HCT116 (cell line): ENCODE data around the gene DMRTA2. TPM values are rescaled to one million over a fixed set of nuclear protein-coding genes. Genes with fewer than 3 reads are reported as not detected.

ENCODE experiments used
- ATAC-seq: fragments of 200-7000 bp; cut with Tn5 transposase; 2 replicates; pipeline ENCODE4 v1.9.1; 2020; ENCODE audit warnings: mild to moderate bottlenecking, moderate library complexity
- BruUV-seq: library from RNA; stranded (reverse); fragments of 400-500 nt; replicated peaks from 2 replicates; lab custom pipeline; 2021; lab: Mats Ljungman, UMichigan
- CTCF ChIA-PET: fragments of 300-600 bp; sonication (Branson Sonifier 250); formaldehyde crosslinking; loops from one replicate; lab custom pipeline; 2021; ENCODE audit warnings: antibody characterized with exemption; lab: Charles Lee
- POLR2A ChIA-PET: fragments of 300-600, 350-600 bp; sonication (Branson Sonifier 250); formaldehyde crosslinking; loops from one replicate; lab custom pipeline; 2021; ENCODE audit warnings: antibody characterized with exemption; lab: Charles Lee
- RAD21 ChIA-PET, 2 experiments: fragments of 300-600 bp; sonication (Branson Sonifier 250); formaldehyde crosslinking; loops; one replicate each; lab custom pipeline; 2023; ENCODE audit warnings: low total read pairs in 2 of 2; ENCODE audit not compliant: uncharacterized antibody in 2 of 2, unreplicated experiment in 2 of 2, low non-redundant PET in 1 of 2; lab: Charles Lee
- DNase-seq: peaks from one replicate; pipeline ENCODE4 v3.0.0-alpha.2; 2010; ENCODE audit warnings: low read depth, low spot score
- H2AFZ ChIP-seq: fragments of 200-600 bp; shearing (Covaris generic), sonication (generic); 2 replicates; pipeline ENCODE4 v1.6.1; 2017; ENCODE audit warnings: low read depth, mixed run types, mixed read lengths, antibody characterized with exemption, low read length; ENCODE audit not compliant: poor library complexity, severe bottlenecking
- H3K27ac ChIP-seq: 2 replicates; pipeline ENCODE4 v1.5.1; 2012; ENCODE audit warnings: low read depth, low read length
- H3K27me3 ChIP-seq: fragments of 200-600 bp; sonication (generic); 2 replicates; pipeline ENCODE4 v1.6.1; 2016; ENCODE audit warnings: mixed run types, low read length, mixed read lengths; ENCODE audit not compliant: insufficient read depth
- H3K36me3 ChIP-seq, 2 experiments: fragments of 200-500 bp in 1 of 2; fragments of 200-600 bp in 1 of 2; sonication (Bioruptor generic) in 1 of 2; sonication (generic) in 1 of 2; 2 replicates each; pipeline versions ENCODE4 v1.5.1 to v1.6.1; 2014 to 2016; ENCODE audit warnings: low read length in 2 of 2, inconsistent platforms in 1 of 2, mixed read lengths in 1 of 2, mixed run types in 1 of 2; ENCODE audit not compliant: insufficient read depth in 2 of 2, control insufficient read depth in 1 of 2
- H3K4me1 ChIP-seq, 2 experiments: fragments of 200-600 bp in 1 of 2; sonication (generic) in 1 of 2; 2 replicates each; pipeline versions ENCODE4 v1.5.1 to v1.6.1; 2012 to 2017; ENCODE audit warnings: low read length in 2 of 2, inconsistent platforms in 1 of 2, mild to moderate bottlenecking in 1 of 2, mixed read lengths in 1 of 2, mixed run types in 1 of 2, moderate library complexity in 1 of 2; ENCODE audit not compliant: insufficient read depth in 2 of 2, control insufficient read depth in 1 of 2
- H3K4me2 ChIP-seq: fragments of 200-600 bp; sonication (generic); 2 replicates; pipeline ENCODE4 v1.6.1; 2017; ENCODE audit warnings: mixed run types, low read length, mixed read lengths
- H3K4me3 ChIP-seq, 2 experiments: fragments of 200-600 bp in 1 of 2; sonication (generic) in 1 of 2; replicated peaks in 1 of 2; 2 replicates each; pipeline ENCODE4 v1.5.1; 2011 to 2016; ENCODE audit warnings: low read length in 2 of 2, control low read depth in 1 of 2, low read depth in 1 of 2, mild to moderate bottlenecking in 1 of 2, mixed read lengths in 1 of 2, mixed run types in 1 of 2
- H3K79me2 ChIP-seq: fragments of 200-600 bp; sonication (generic); 2 replicates; pipeline ENCODE4 v1.6.1; 2017; ENCODE audit warnings: mild to moderate bottlenecking, mixed run types, low read length, moderate library complexity, mixed read lengths; ENCODE audit not compliant: insufficient read depth
- H3K9ac ChIP-seq: fragments of 200-600 bp; sonication (generic); 2 replicates; pipeline ENCODE4 v1.6.1; 2016; ENCODE audit warnings: low read length, mixed read lengths
- H3K9me2 ChIP-seq: fragments of 200-600 bp; sonication (generic), shearing (Covaris generic); 2 replicates; pipeline ENCODE4 v1.6.1; 2017; ENCODE audit warnings: mixed run types, mild to moderate bottlenecking, moderate library complexity; ENCODE audit not compliant: insufficient read depth
- H3K9me3 ChIP-seq, 2 experiments: fragments of 200-500 bp in 1 of 2; fragments of 200-600 bp in 1 of 2; sonication (Bioruptor generic) in 1 of 2; sonication (generic) in 1 of 2; 2 replicates each; pipeline ENCODE4 v1.6.1; 2014 to 2017; ENCODE audit warnings: low read length in 2 of 2, mixed read lengths in 2 of 2, inconsistent platforms in 1 of 2, low read depth in 1 of 2, mild to moderate bottlenecking in 1 of 2, mixed run types in 1 of 2, moderate library complexity in 1 of 2; ENCODE audit not compliant: control insufficient read depth in 1 of 2, insufficient read depth in 1 of 2
- H4K20me1 ChIP-seq: fragments of 200-600 bp; sonication (generic), shearing (Covaris generic); 2 replicates; pipeline ENCODE4 v1.6.1; 2017; ENCODE audit warnings: mixed run types, mild to moderate bottlenecking, moderate library complexity; ENCODE audit not compliant: insufficient read depth
- RAD21 ChIP-seq: IDR thresholded peaks from 2 replicates; pipeline ENCODE4 v1.6.1; 2012; ENCODE audit warnings: low read depth, mild to moderate bottlenecking
- SIN3A ChIP-seq: IDR thresholded peaks from 2 replicates; pipeline ENCODE4 v1.6.1; 2012; ENCODE audit warnings: low read depth
- YY1 ChIP-seq: IDR thresholded peaks from 2 replicates; pipeline ENCODE4 v1.6.1; 2011; ENCODE audit warnings: low read length, low read depth, moderate library complexity, mild to moderate bottlenecking; ENCODE audit not compliant: insufficient replicate concordance; ENCODE audit errors: extremely low read depth
- ZFX ChIP-seq: fragments of 450-650 bp; IDR thresholded peaks from 2 replicates; pipeline ENCODE4 v1.6.1; 2017
- ZNF274 ChIP-seq: fragments of 200-500 bp; sonication (Bioruptor generic); IDR thresholded peaks from 2 replicates; pipeline ENCODE4 v1.6.1; 2014; ENCODE audit warnings: mild to moderate bottlenecking, low read depth, low read length, inconsistent platforms
- intact Hi-C: fragments of 100-400 bp; cut with micrococcal nuclease; formaldehyde crosslinking; loops from 2 replicates; pipeline ENCODE4 v1.10.0; 2022
- total RNA-seq: library from RNA; stranded (reverse); gene quantifications from one replicate; pipeline ENCODE4 v1.2.1, GENCODE V29; 2021; ENCODE audit not compliant: unreplicated experiment
- TF ChIP-seq, protein P1 (sequence below): IDR thresholded peaks from 2 replicates; pipeline ENCODE4 v1.6.1; 2011; ENCODE audit warnings: mild to moderate bottlenecking, low read length, moderate library complexity; ENCODE audit not compliant: insufficient replicate concordance; ENCODE audit errors: extremely low read depth
- TF ChIP-seq, protein P2 (sequence below): IDR thresholded peaks from 2 replicates; pipeline ENCODE4 v1.6.1; 2012

DMRTA2 gene
- total RNA-seq, 1 experiment from 2014 or later = not detected

DNA sequence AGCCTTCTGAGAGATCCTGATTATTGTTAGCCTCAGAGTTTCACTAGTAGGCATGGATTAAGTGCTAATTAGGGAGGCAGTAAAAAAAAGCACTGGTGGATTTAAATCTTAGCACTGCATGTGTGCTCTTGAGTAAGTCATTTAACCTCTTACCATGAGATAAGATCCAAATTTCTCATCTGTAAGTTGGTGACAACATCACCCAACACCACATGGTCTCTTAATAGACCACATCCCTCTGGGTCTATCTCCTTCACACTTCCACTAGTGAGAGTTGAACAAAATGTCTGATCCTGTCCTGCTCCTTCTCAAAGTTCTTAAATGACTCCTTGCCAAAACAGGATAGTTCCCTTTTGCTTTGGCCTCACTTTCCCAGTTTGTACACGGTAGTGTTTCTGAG is 29.5 kb upstream of the DMRTA2 start:
- ATAC-seq (no peak), DNase-seq (no peak)
- ChIA-PET POLR2A (no interaction called here), CTCF (no interaction called here), RAD21 (no interaction called here)
- TF ChIP-seq, protein P1, sequence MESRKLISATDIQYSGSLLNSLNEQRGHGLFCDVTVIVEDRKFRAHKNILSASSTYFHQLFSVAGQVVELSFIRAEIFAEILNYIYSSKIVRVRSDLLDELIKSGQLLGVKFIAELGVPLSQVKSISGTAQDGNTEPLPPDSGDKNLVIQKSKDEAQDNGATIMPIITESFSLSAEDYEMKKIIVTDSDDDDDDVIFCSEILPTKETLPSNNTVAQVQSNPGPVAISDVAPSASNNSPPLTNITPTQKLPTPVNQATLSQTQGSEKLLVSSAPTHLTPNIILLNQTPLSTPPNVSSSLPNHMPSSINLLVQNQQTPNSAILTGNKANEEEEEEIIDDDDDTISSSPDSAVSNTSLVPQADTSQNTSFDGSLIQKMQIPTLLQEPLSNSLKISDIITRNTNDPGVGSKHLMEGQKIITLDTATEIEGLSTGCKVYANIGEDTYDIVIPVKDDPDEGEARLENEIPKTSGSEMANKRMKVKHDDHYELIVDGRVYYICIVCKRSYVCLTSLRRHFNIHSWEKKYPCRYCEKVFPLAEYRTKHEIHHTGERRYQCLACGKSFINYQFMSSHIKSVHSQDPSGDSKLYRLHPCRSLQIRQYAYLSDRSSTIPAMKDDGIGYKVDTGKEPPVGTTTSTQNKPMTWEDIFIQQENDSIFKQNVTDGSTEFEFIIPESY = no peak
- TF ChIP-seq, protein P2, sequence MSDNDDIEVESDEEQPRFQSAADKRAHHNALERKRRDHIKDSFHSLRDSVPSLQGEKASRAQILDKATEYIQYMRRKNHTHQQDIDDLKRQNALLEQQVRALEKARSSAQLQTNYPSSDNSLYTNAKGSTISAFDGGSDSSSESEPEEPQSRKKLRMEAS = no peak
- TF ChIP-seq SIN3A = no peak
- TF ChIP-seq YY1 = no peak
- no peak for TF ChIP-seq RAD21
- no peak for TF ChIP-seq ZFX
- no peak for TF ChIP-seq ZNF274
- no peaks in the 10 kb centered on the region for H3K4me1 ChIP-seq
- intact Hi-C loops = no loop called here
- no peaks in the 10 kb centered on the region for H3K9me2 ChIP-seq
- H3K4me3 ChIP-seq = no peak overlapping the region
- no peaks in the 10 kb centered on the region for H3K36me3 ChIP-seq
- H2AFZ ChIP-seq = no peak overlapping the region
- no peaks in the 10 kb centered on the region for H3K27me3 ChIP-seq
- H3K27ac ChIP-seq = no peak overlapping the region
- H4K20me1 ChIP-seq = no peaks in the 10 kb centered on the region
- no peak overlapping the region for H3K4me2 ChIP-seq
- no peaks in the 10 kb centered on the region for H3K9me3 ChIP-seq
- no peaks in the 10 kb centered on the region for H3K79me2 ChIP-seq
- no TSS peak for BruUV-seq
- no peak overlapping the region for H3K9ac ChIP-seq
